Measurements from ENCODE around the gene MYBBP1A.

MYBBP1A gene

DNA sequence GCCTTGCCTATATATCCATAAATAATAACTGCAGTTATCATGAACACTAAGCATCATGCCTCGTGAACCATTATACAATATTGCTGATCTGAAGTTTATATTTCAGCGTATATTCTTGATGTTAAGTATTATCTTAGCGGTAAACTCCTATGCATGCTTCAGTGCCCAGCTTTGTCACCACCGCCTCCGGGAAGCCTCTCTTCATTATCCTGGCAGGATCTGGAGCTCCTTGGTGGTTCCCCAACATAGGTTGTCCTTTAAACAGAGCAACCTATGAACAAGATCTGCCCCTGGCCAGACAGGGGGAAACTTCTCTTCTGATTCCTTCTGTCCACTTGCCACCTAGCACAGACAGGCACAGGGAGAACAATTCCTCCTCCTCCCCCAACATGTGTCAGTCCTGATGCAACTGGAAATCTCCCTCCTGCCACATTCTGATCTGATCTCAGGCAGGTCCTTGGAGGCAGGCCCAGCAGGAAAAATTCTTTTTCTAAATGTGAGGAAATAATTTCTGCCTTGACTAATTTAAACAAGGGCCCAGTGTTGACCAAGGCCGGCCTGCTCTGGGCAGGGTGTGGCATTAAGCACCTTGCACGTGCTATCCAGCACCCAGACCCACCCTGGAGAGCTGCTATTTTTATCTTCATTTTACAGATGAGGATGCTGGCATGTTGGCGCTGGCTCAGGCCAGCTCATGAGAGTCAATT, 34.1 kb downstream of the MYBBP1A start:
- no peak for DNase-seq (ENCODE audit: low read depth in 2 of 2)

DNA sequence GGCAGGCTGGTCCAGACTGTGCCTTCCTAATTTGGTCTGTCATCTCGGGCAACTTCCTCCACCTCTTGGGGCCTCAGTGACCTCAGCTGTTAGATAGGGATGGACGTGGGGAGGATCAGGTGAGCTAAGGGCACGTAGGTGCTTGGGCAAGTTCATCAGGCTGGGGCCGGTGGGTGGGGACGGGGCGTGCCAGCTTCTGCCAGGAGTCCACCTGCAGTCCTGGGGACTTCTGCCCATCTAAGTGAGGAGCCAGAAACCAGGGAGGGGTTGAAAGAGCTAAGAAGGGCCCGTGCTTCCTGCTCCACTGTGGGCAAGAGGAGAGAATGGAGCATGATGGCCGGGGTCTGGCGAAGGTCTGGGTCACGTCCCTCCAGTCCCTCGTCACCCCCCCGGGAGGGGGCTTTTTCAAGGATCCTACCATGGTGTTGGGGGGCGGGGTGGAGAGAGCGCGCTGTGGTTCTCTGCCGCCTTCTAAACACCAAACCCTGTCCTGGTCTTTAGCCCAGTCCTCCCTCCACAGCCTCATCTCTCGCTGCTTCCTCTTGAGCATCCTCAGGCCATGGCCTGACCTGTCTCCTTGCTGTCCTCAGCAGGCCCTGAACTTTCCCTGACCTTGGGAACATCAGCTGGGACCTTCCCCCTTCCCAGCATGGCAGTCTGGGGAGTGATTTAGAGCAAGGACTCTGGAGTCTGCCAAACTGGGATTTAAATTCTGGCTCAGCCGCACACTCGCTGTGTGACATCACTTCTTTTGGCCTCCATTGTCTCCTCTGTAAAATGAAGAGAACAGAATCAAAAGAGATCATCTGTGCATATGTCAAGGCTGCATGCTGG, 34.9 kb downstream of the MYBBP1A start:
- no peak for DNase-seq (ENCODE audit: low read depth in 2 of 2)

DNA sequence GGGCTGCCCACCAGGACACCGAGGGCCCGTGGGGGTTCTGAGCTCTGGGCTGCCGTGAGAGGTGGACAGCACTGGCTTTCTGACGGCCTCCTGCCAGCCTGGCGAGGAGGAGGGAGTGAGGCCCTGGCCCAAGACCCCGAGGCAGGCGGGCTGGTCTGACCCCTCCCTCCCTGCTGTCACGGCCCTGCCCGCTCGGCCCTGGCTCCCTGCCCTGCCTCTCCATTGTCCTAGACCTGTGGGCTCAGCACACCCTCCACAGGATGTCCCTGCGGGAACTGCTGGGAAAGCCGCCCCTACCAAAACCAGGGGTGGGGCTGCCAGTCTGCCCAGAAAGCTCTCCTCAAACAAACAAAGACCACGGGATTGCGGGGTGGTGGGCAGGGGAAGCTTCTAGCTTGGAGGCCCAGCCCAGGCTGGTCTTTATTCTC, 35.8 kb downstream of the MYBBP1A start:
- DNase-seq (ENCODE audit: low read depth in 2 of 2), result no peak

DNA sequence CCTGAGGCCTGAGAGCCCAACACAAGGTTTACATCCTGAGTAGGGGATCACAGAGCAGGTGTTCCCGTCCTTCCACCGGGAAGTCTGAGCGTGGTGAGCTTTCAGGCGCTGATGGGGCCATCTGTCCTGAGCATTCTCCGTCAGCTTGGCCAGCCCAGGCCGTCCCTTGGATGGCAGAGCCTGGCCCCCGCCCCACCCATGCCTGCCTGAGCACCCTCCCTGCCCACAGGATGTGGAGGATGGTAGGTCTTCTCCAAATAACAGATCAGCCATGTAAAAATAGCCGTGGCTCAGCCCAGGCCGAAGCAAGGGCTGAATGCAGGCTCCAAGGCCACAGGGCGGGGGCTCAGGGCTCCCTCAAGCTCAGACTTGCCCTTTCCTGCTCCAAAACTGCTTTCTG, 36.3 kb downstream of the MYBBP1A start:
- no peak for DNase-seq (ENCODE audit: low read depth in 2 of 2)

DNA sequence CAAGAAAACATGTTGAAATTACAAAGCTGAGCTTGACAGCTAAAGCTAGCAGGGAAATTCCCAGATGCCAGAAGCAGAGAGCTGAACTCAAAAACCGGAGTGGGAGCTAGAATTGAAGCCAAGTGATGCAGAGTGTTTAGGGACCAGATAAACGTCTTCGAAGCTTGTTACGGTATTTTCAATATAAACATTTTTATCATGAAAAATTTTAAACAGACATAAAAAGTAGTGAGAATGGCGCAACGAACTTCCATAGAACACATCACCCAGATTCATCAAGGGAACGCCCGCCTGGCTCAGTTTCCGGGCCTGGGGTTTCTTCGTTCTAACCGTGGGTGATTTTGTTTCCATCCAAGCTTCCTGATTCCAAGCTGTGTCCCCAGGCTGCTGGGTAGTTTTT, 38.4 kb downstream of the MYBBP1A start:
- no peak for DNase-seq (ENCODE audit: low read depth in 2 of 2)

DNA sequence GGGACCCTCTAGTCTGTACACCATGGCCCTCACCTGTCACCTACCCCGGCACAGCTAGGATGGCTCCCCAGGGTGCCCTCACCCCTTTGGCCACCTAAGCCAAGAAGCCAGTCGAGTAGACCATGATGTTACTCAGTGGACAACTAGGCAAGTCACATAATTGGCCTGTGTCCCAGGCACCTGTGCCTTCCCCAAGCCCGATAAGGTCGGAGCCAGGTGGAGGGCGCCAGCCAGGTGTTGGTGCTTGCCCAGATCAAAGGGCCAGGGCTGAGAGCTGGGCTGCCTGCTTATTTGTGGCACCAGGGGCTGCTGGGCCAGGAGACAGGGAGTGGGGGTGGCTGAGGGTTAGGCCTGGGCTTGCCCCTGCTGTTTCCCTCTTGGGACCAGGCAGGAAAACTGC, 39.7 kb downstream of the MYBBP1A start:
- no peak for DNase-seq (ENCODE audit: low read depth in 2 of 2)

DNA sequence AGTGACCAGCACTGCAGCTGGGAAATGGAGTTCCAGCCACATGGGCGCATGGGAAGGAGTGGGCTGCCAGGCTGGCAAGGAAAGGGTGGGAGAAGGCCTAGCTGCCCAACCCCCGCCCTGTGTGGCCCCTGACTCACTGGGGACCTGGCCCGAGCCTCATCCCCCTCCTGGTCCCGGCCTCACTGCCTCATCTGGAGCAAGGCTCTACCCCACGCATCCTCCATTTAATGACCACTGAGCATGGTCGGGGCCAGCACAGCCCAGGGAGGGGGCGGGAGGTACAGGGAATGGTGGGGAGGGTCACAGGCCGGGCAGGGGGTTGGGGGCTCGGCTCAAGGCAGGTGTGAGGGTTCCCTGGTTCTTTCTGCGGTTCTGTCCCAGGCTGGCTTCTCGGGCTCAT, 40.4 kb downstream of the MYBBP1A start:
- DNase-seq (ENCODE audit: low read depth in 2 of 2), result no peak

DNA sequence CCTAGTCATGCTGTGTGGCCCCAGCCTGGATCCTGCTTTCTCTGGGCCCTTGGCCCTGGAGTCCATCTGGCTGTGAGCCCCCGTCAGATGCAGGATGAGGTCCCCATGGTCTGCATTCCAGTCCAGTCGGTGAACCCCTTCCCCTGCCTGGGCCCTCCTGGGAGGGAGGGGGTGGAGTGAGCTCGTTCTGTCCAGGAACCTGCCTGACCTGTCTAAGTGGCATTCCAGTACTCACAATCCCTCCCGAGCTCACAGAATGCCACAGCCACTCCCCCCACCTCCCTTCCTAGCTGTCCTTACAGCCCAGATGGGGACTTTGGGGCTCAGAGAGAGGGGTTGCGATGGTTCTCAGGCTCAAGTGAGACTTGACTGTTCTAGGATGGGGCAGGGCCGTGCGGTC, 41.0 kb downstream of the MYBBP1A start:
- no peak for DNase-seq (ENCODE audit: low read depth in 2 of 2)

DNA sequence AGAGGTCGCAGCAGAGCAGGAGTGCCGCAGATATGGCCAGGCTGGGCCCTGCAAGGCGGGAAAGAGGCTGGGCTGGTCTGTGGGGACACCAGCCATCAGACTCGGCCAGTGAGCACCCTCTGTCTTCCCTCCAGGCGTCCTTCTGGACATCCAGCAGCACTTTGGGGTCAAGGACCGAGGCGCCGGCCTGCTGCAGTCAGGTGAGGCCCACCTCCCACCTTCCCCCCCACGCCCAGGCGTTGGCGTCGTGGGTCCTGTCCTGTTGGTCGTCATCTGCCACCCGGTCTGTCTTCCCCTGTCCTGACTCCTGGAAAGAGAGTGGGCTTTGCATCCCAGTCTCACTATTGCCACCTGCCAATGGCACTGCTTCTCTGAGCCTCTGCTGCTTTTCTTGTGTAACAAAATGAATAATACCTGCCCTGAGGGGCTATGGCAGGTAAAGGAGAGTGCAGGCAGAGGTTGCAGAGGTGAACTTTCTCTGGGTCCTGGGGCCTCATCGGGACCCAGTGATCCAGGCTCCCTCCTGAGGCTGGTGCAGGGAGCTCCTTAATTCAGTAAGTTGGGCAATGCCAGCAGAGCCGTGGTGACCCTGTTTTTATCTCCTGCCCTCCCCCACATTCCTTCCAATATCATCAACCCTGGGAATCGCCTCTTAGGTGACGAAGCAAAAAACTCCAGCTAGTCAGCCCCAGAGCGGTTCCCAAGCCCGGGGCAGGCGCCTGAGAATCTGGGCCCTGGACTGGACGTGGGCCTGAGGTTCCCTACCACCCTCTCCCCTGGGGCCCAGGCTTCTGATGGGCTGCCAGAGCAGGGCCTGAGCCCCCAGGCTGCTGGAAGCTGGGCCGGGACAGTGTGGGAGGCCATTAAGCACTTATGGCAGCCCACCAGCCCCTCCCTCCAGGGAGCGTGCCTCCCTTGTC, 41.8 kb downstream of the MYBBP1A start:
- no peak for DNase-seq (ENCODE audit: low read depth in 2 of 2)

DNA sequence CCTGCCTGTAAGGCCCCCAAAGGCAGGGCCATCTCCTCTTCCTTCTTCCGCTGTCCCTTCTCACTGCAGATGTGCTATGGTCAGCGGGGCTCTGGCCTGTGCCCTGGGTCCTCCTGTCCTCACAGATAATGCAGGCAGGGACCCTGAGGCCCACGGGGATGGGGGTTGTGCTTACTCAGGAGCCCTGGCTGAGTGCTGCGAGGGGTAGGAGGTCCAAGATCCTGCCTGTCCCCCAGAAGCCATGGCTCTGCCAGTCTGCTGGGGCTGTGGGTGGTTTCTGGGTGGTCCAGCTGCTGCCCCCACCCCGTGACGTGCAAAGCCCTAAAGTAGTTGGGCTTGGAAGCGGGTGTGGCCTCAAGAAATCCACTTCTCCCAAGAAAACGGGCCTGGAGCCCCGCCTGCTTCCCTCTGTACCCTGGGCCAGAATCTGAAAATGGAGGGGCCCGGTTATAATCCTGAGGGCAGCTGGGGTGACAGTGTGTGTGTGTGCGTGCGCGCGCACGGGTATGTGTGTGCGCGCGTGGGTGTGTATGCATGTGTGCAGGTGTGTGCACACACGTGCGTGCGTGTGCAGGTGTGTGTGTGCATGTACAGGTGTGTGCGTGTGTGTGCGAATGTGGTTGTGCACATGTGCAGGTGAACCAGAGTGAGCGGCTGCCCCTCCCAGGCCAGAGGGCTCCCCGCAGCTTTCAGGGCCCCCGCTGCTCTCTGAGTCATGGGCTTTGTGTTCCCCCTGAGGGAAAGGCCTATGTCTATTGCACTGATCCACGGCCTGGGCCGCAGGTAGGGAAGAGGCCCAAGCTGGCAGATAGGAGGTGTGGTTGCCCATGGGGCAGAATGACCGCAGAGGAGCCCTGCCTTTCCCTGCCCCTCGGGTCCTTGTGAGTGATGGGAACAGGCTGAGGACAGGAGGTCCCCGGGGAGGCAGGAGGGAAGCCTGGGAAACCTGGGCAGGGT, 42.8 kb downstream of the MYBBP1A start:
- DNase-seq (ENCODE audit: low read depth in 2 of 2), result no peak

DNA sequence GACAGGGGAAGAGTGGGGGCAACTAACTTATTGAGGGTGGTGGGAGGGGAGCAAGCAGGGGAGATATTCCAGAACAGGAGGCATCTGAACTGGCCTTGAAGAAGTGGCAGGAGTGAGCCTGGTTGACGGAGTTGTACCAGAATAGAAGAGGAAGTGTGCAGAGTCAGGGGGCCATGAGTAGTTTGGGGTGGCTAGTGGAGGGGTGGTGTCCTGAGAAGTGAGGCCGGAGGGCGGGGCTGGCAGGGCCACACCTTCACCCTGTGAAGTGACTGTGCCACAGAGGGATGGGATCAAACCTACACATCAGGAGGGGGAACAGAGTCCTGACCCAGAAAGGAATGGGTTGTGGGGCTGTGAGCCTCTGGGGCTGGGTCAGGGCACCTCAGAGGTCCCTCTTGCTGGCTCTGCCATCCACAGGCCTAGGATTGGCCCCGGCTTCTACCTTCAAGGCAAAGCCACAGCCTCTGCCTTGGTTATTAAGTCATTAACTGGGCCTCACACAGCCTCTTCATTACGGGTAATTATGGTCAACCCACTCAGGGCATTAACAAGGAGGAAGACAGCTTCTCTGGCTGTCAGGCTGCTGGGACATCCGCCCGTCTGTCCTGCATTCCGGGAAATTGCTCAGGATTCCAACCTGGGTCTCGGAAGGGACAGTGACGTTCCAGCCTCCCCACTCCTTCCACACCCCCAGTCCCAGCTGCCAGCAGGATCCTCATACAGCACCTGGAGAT, 43.8 kb downstream of the MYBBP1A start:
- no peak for DNase-seq (ENCODE audit: low read depth in 2 of 2)

DNA sequence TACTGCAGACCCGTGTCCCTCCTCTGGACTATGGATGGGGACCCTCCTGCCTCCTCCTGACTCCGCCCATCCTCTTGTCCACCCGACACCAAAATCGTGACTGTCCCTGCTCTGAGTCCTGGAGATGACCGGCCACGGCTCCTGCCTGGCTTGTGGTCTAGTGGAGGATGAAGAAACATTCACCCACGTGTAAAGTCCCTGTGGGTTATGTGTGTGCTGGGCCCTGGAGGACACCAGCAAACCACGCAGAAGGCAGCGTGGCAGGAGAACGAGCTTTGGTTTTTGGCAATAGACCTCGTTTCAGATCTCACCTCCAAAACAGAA, 44.6 kb downstream of the MYBBP1A start:
- no peak for DNase-seq (ENCODE audit: low read depth in 2 of 2)

DNA sequence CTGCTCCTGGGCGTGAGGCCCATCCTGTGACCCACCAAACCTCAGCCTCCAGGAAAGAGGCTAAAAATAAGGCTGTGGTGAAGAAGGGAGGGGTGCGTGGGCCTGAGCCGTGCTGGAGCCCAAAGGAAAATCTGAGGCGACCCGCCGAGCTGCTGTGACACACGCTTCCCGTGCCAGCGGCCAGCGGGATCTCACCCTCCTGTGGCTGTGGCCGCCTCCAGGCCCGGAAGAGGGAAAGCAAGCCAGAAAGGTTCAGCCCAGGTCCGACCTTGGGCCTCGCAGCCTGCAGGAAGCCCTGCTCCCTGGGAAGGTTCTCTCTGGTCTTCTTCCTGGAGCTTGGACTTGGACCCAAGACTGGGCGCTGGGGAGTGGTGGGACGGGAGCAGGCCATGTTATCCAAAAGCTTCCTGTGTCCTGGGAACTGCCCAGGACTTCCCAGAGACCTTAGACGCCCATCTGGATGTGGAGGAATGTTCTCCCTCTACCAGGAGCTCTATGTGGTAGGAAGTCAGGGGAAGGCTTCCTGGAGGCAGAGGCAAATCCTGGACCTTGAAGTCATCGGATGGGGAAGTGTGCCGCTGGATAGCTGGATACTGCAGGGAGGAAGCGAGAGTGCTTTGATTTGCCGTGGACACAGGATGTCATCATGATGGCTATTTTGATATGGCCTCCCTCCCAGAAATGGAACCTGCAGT, 45.1 kb downstream of the MYBBP1A start:
- DNase-seq (ENCODE audit: low read depth in 2 of 2), result no peak

DNA sequence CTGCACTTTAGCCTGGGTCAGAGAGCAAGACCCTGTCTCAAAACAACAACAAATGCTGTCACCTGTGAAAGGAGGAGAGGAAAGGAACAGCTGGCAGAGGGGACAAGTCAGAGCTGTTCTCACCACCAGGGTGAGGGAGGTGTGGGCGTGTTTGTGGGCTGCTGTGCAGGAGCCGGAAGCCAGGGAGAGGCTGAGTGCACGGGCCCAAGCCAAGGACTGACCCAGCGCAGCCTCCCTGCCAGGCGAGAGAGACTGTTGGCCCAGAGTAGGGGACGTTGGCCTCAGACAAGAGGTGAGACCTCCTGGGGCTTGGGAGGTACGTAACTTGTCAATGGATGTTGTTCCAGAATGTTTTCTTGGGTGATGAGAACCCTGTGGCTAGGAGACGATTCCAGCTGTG, 45.8 kb downstream of the MYBBP1A start:
- peak in 1 of 2 donors; percentile 36 for DNase-seq (ENCODE audit: low read depth in 2 of 2)

DNA sequence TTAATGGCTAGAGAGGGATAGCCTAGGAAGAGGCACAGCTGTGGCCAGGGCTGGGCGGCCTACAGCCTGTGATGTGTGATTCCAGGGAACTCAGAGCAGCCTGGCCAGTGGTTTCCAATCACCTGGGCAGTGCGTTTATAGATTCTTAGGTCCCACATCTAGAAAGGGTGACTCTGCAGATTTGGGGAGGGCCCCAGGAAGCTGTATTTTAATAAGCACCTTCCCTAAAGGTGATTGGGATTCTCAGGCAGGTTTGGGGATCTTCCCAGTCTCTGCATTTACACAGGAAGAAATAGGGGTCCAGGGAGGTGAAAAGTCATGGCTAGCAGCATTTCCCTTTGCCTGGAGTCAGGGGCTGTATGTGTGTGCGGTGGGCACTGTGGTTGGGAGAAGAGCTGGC, 47.0 kb downstream of the MYBBP1A start:
- no peak for DNase-seq (ENCODE audit: low read depth in 2 of 2)

DNA sequence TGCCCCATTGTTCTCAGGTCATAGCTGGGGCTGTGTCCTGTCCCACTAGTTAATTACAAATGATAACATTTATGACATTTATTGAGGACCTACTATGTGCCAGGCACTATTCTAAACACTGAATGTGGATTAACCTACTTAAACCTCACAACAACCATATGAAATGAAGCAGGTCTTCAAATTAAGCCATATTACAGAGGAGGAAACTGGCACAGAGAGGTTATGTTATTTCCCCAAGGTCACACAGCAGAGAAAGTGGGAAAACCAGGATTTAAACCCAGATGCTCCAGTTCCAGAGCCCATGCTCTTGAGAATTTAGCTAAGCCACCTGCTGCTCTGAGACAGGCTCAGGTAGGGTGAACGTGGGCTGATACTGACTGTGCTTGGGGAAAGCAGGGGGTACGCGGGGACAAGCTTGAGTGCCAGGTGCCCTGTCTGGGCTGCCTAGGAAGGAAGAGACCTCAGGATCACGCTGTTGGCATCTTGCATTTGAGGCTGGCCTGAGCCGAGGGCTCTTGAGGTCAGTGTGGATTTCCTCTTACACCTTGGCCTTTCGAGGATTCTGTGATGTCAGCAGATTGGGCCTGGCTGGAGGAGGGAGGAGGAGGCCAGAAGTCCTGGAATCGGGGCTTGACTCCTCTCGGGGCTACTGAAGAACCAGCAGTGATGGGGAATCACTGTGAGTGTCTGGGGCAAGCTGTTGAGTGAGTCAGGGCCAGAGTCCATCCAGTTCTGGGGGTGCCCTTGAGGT, 47.6 kb downstream of the MYBBP1A start:
- no peak for DNase-seq (ENCODE audit: low read depth in 2 of 2)

DNA sequence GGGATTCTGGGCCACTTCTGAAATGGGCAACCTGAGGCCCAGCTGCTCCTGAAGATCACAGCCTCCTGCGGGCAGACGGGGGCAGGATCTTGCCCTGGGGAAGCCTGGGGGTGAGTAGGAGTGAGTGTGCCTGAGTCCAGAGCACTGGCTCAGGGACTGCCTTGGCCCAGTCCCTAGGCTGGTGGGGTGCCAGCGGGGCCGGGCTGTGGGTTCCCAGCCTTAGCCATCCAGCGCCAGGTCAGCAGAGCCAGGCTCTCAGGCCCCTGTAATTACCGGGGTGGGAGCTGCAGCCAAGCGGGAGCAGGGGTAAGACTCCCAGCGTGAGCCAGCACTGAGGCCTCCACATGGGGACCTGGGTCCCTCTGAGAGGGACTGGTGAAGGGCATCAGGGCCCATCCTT, 48.3 kb downstream of the MYBBP1A start:
- no peak for DNase-seq (ENCODE audit: low read depth in 2 of 2)

DNA sequence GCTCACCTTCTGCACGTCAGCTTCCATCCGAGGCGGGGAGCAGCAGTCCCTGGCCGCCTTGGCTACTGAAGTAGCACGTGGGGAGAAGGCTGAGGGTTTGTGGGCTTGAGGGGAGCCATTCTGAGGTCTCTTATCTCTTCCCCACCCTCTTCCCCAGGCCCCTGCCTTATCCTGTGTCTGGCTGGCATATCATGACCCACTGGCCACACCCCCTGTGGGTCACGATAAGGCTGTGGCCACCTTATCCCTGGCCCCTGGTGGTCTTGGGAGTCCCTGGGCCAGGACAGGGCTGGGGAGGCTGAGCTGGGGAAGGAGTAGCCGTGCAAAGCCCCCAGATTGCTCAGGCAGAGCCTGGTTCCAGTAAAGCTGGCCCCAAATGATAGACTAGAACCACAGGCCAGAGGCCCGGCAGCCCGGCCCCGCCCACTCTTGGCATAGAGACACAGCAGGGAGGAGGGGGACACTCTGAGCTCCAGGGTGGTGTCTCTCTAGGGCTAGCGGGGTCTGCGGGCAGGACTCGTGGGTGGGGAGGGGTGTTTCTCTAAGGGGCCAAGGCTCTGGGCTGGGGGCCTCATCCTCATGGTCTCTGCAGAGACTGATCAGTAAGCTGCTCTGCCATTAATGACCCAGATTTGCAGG, 48.9 kb downstream of the MYBBP1A start:
- no peak for DNase-seq (ENCODE audit: low read depth in 2 of 2)

DNA sequence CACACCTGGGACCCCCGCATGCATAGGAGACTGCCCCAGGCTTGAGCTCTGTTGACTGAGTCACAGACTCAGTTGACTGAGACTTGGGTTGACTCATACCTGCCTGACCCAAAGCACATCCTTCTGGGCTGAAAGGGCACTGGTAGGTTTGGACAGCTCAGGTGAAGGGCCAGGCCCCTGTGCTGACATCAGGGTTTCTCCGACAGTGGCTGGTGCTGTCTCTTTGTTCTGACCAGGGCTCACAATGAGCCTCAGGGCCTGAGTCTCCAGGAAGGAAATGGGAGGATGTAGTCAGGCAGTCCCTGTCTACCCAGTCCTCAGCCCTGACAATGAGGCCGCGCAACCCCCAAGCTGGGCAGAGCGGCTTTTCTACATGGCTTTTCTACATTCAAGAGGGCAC, 50.0 kb downstream of the MYBBP1A start:
- no peak for DNase-seq (ENCODE audit: low read depth in 2 of 2)
